ENCODE measurements around the gene MINDY3.

MINDY3 gene

DNA sequence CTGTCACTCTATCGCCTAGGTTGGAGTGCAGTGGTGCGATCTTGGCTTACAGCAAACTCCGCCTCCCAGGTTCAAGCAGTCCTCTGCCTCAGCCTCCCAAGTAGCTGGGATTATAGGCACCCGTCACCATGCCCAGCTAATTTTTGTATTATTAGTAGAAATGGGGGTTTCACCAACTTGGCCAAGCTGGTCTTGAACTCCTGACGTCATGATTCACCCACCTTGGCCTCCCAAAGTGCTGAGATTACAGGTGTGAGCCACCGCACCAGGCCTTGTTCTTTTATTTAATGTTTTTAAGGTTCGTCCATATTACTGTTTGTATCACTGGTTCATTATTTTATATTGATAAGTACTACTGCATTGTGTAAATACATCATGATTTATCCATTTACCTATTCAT lies 130.4 kb downstream of the MINDY3 start:
- in situ Hi-C loops (cut with HindIII; ENCODE audit: low pct_unique_long_range_greater_than_20kb, low sequenced_read_pairs), result no loop called here
- no peak for DNase-seq (ENCODE audit: low read depth in 1 of 2, low spot score in 1 of 2)
- no peak for TF ChIP-seq JUND (IDR thresholded peaks at IDR 0.05; ENCODE audit: low read depth)
